Osteocyte (in vitro differentiated cells): ENCODE data around the gene SPEG. TPM values are rescaled to one million over a fixed set of nuclear protein-coding genes. Genes with fewer than 3 reads are reported as not detected.

ENCODE experiments used
- DNase-seq: peaks from one replicate; pipeline ENCODE4 v3.0.0; 2021; ENCODE audit warnings: mixed read lengths; ENCODE audit not compliant: unreplicated experiment; ENCODE audit errors: extremely low spot score
- H3K27ac Mint-ChIP-seq: one replicate; pipeline ENCODE4 v1.8.0; 2021; ENCODE audit warnings: mild to moderate bottlenecking, mixed read lengths; ENCODE audit not compliant: unreplicated experiment
- H3K27me3 Mint-ChIP-seq: one replicate; pipeline ENCODE4 v1.8.0; 2021; ENCODE audit warnings: mixed read lengths; ENCODE audit not compliant: unreplicated experiment
- H3K36me3 Mint-ChIP-seq: one replicate; pipeline ENCODE4 v1.8.0; 2021; ENCODE audit warnings: mixed read lengths; ENCODE audit not compliant: unreplicated experiment
- H3K4me1 Mint-ChIP-seq: one replicate; pipeline ENCODE4 v1.8.0; 2021; ENCODE audit warnings: mixed read lengths; ENCODE audit not compliant: unreplicated experiment
- H3K4me3 Mint-ChIP-seq: one replicate; pipeline ENCODE4 v1.8.0; 2021; ENCODE audit warnings: mild to moderate bottlenecking, moderate library complexity, mixed read lengths; ENCODE audit not compliant: unreplicated experiment
- H3K9me3 Mint-ChIP-seq: one replicate; pipeline ENCODE4 v1.8.0; 2021; ENCODE audit warnings: mixed read lengths; ENCODE audit not compliant: unreplicated experiment
- total RNA-seq: library from RNA; stranded (reverse); gene quantifications from 2 replicates; pipeline ENCODE4 v1.2.1, GENCODE V29; 2021
- TF ChIP-seq, protein P1 (sequence below): fragments of 200-600 bp; sonication (generic); IDR thresholded peaks from 2 replicates; pipeline ENCODE4 v1.5.0; 2021; ENCODE audit warnings: antibody characterized with exemption, mild to moderate bottlenecking, moderate library complexity

Gene SPEG
- total RNA-seq, 1 donor from 2014 or later, result 30.3 TPM

DNA sequence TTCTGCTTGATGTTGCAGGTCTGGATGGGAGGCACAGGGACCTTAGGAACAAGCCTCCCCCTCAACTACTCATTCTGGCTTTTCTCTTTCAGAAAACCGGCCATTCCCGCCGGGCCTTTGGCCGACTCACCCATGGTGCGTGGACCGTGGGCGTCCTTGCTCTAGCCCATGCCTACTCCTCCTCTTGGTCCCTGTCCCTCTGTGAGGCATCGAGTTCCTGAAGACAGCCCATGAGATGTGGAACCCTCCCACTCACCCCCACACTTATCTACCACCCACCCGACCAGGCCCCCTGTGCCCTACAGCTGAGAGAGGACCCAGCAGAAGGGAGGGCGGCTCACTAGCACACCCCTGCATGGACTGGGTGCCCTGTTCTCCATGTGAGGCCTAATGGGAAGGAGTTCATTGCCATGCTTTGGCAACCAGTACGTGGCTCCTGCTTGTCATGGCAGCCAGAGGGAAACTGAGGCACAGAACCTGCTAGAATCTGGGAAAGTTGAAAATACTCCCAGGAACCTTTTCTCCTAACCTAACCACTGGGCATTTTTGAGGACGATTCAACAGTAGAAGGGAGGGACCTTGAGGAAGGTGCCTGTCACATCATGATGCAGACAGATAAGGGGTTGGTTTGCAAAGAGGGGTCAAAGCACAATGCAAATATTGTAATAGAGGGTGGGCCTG lies 8.5 kb downstream of the SPEG start:
- Mint-ChIP-seq H3K27ac (peak overlapping the region; percentile 63), H3K4me1 (peaks cover 34% of the 10 kb centered on the region), H3K36me3 (no peaks in the 10 kb centered on the region), H3K27me3 (no peaks in the 10 kb centered on the region), H3K4me3 (peak overlapping the region; percentile 75), H3K9me3 (no peaks in the 10 kb centered on the region)
- no peak for DNase-seq
- TF ChIP-seq, protein P1, sequence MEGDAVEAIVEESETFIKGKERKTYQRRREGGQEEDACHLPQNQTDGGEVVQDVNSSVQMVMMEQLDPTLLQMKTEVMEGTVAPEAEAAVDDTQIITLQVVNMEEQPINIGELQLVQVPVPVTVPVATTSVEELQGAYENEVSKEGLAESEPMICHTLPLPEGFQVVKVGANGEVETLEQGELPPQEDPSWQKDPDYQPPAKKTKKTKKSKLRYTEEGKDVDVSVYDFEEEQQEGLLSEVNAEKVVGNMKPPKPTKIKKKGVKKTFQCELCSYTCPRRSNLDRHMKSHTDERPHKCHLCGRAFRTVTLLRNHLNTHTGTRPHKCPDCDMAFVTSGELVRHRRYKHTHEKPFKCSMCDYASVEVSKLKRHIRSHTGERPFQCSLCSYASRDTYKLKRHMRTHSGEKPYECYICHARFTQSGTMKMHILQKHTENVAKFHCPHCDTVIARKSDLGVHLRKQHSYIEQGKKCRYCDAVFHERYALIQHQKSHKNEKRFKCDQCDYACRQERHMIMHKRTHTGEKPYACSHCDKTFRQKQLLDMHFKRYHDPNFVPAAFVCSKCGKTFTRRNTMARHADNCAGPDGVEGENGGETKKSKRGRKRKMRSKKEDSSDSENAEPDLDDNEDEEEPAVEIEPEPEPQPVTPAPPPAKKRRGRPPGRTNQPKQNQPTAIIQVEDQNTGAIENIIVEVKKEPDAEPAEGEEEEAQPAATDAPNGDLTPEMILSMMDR, result no peak

DNA sequence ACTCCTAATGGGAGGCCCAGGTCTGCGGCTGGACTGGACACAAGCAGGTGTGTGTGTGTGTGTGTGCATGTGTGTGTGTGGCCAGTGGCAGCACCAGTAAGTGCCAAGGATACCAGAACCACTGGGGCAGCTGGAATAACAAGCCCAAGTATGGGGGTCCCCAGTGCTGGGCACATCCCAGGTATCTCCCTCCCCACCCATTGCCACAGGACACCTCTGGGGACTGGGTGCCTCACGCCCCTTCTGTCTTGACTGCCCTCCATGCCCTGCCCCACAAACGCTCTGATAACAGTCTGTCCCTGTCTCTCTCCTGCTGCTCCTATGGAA lies 9.0 kb downstream of the SPEG start:
- H3K27ac Mint-ChIP-seq, result no peak overlapping the region
- no peak overlapping the region for H3K4me3 Mint-ChIP-seq
- no peaks in the 10 kb centered on the region for H3K36me3 Mint-ChIP-seq
- H3K27me3 Mint-ChIP-seq, result no peaks in the 10 kb centered on the region
- H3K4me1 Mint-ChIP-seq, result peaks cover 34% of the 10 kb centered on the region
- TF ChIP-seq, protein P1, result no peak
- no peaks in the 10 kb centered on the region for H3K9me3 Mint-ChIP-seq
- DNase-seq, result no peak

DNA sequence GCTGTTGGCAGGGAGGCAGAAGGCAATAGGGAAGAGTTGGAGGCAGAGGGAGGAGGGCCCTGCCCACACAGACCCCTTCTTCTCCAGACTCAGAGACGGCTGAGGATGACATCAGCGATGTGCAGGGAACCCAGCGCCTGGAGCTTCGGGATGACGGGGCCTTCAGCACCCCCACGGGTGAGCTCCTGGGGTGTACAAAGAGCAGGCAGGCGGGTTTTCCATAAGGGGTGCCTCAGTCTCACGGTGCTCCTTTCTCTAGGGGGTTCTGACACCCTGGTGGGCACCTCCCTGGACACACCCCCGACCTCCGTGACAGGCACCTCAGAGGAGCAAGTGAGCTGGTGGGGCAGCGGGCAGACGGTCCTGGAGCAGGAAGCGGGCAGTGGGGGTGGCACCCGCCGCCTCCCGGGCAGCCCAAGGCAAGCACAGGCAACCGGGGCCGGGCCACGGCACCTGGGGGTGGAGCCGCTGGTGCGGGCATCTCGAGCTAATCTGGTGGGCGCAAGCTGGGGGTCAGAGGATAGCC lies 10.0 kb downstream of the SPEG start:
- DNase-seq, result no peak
- TF ChIP-seq, protein P1, result no peak
- H3K36me3 Mint-ChIP-seq, result peaks cover under 1% of the 10 kb centered on the region
- H3K27ac Mint-ChIP-seq, result no peak overlapping the region
- H3K9me3 Mint-ChIP-seq, result no peaks in the 10 kb centered on the region
- peaks cover 34% of the 10 kb centered on the region for H3K4me1 Mint-ChIP-seq
- no peak overlapping the region for H3K4me3 Mint-ChIP-seq
- no peaks in the 10 kb centered on the region for H3K27me3 Mint-ChIP-seq

DNA sequence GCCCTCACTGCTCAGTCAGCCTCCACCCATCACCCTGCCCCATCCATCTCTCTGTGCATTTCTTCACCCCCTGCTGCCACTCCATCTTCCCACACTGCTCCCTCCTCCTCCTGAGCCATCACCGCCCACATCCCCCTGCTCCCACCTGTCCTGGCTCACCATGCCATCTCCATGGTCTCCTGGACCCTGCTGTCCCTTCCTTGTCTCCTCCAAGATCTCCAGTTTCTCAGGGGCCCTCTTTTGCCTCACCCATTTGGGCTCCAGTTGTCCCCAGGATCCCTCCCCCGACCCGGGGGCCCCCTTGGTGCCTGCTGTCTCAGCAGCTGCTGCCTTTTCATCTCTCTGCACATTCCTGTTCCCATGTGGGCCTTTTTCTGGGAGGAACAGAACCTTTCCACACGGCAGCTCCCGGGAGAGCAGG lies 10.6 kb downstream of the SPEG start:
- Mint-ChIP-seq H3K27ac (no peak overlapping the region), H3K27me3 (no peaks in the 10 kb centered on the region), H3K9me3 (no peaks in the 10 kb centered on the region), H3K4me1 (peaks cover 34% of the 10 kb centered on the region), H3K36me3 (peaks cover 3% of the 10 kb centered on the region), H3K4me3 (no peak overlapping the region)
- TF ChIP-seq, protein P1, result no peak
- DNase-seq, result no peak

DNA sequence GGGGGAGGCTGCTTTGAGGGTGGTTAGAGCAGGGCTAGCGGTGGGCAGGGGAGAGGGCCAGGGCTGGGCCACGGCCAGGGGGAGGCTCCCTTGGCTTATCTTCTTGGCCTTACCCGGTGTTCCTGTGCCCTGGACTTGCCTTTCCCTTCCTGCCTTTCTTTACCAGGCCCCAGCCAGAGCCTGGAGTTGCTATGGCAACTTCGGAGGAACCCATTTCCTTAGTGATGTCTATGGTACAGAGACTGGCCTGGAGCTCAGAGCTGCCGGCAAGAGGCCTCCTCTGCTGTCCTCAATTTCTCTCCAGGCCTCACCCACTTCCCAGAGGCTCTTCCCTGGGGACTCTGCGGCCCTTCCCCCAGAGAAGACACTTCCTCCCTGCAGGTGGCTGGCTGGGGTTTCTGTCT lies 11.5 kb downstream of the SPEG start:
- peak overlapping the region; percentile 76 for H3K27ac Mint-ChIP-seq
- H3K27me3 Mint-ChIP-seq, result no peaks in the 10 kb centered on the region
- no peak overlapping the region for H3K4me3 Mint-ChIP-seq

More for the DNA sequence above, 11.5 kb downstream of the SPEG start:
- no peak for DNase-seq
- TF ChIP-seq, protein P1, result no peak
- peaks cover 3% of the 10 kb centered on the region for H3K36me3 Mint-ChIP-seq
- H3K9me3 Mint-ChIP-seq, result no peaks in the 10 kb centered on the region
- H3K4me1 Mint-ChIP-seq, result peaks cover 30% of the 10 kb centered on the region
